H9 (cell line): ENCODE results near the gene PNKD. TPM values are rescaled to one million over a fixed set of nuclear protein-coding genes. Genes with fewer than 3 reads are reported as not detected.

Experiments
- DNase-seq: peaks from one replicate; pipeline ENCODE4 v3.0.0-alpha.2; 2017
- H2AFZ ChIP-seq: one replicate; pipeline ENCODE4 v1.6.1; 2013; ENCODE audit warnings: mild to moderate bottlenecking, low read length, control low read depth, moderate library complexity
- H2AK5ac ChIP-seq: 2 replicates; pipeline ENCODE4 v1.6.1; 2013; ENCODE audit warnings: low read length, control low read depth, mixed read lengths; ENCODE audit not compliant: insufficient read length
- H2BK120ac ChIP-seq: one replicate; pipeline ENCODE4 v1.6.1; 2013; ENCODE audit warnings: low read depth, mild to moderate bottlenecking, low read length, control low read depth, inconsistent platforms; ENCODE audit not compliant: poor library complexity, severe bottlenecking
- H2BK12ac ChIP-seq: 2 replicates; pipeline ENCODE4 v1.6.1; 2013; ENCODE audit warnings: low read length, control low read depth, mixed read lengths, low read depth; ENCODE audit not compliant: insufficient read length
- H2BK15ac ChIP-seq: 2 replicates; pipeline ENCODE4 v1.6.1; 2013; ENCODE audit warnings: low read depth, low read length, control low read depth
- H2BK20ac ChIP-seq: one replicate; pipeline ENCODE4 v1.6.1; 2013; ENCODE audit warnings: low read depth, mild to moderate bottlenecking, low read length, control low read depth, inconsistent platforms; ENCODE audit not compliant: poor library complexity, severe bottlenecking
- H2BK5ac ChIP-seq: 2 replicates; pipeline ENCODE4 v1.6.1; 2013; ENCODE audit warnings: low read length, control low read depth, mixed read lengths; ENCODE audit not compliant: insufficient read length
- H3K14ac ChIP-seq: 2 replicates; pipeline ENCODE4 v1.6.1; 2013; ENCODE audit warnings: low read length, control low read depth; ENCODE audit not compliant: insufficient read depth
- H3K18ac ChIP-seq: 2 replicates; pipeline ENCODE4 v1.6.1; 2013; ENCODE audit warnings: low read depth, mild to moderate bottlenecking, mixed read lengths, low read length, control low read depth; ENCODE audit not compliant: insufficient read length
- H3K23ac ChIP-seq: 2 replicates; pipeline ENCODE4 v1.6.1; 2013; ENCODE audit warnings: low read length, control low read depth, mixed read lengths, low read depth; ENCODE audit not compliant: insufficient read length
- H3K23me2 ChIP-seq: 2 replicates; pipeline ENCODE4 v1.6.1; 2013; ENCODE audit warnings: low read depth, mild to moderate bottlenecking, mixed read lengths, low read length, control low read depth; ENCODE audit not compliant: insufficient read length, poor library complexity, severe bottlenecking
- H3K27ac ChIP-seq: 2 replicates; pipeline ENCODE4 v1.5.1; 2013; ENCODE audit warnings: low read length, control low read depth, mixed read lengths, low read depth; ENCODE audit not compliant: insufficient read length
- H3K27me3 ChIP-seq: 2 replicates; pipeline ENCODE4 v1.6.1; 2013; ENCODE audit warnings: low read length, control low read depth, inconsistent platforms; ENCODE audit not compliant: insufficient read depth
- H3K4ac ChIP-seq: 2 replicates; pipeline ENCODE4 v1.6.1; 2013; ENCODE audit warnings: low read depth, mild to moderate bottlenecking, control low read depth, inconsistent platforms, low read length, moderate library complexity
- H3K4me1 ChIP-seq: 2 replicates; pipeline ENCODE4 v1.6.1; 2013; ENCODE audit warnings: low read length, control low read depth, inconsistent platforms; ENCODE audit not compliant: insufficient read depth
- H3K4me2 ChIP-seq: 2 replicates; pipeline ENCODE4 v1.6.1; 2013; ENCODE audit warnings: low read length, control low read depth, mixed read lengths; ENCODE audit not compliant: insufficient read length, insufficient read depth
- H3K56ac ChIP-seq: 2 replicates; pipeline ENCODE4 v1.6.1; 2013; ENCODE audit warnings: low read depth, mild to moderate bottlenecking, mixed read lengths, low read length, control low read depth; ENCODE audit not compliant: insufficient read length
- H3K79me1 ChIP-seq: 2 replicates; pipeline ENCODE4 v1.6.1; 2013; ENCODE audit warnings: low read depth, mild to moderate bottlenecking, moderate library complexity, low read length, control low read depth, inconsistent platforms; ENCODE audit not compliant: insufficient read depth, poor library complexity, severe bottlenecking
- H3K79me2 ChIP-seq: 2 replicates; pipeline ENCODE4 v1.6.1; 2013; ENCODE audit warnings: low read length, control low read depth, inconsistent platforms; ENCODE audit not compliant: insufficient read depth
- H3K9ac ChIP-seq: 2 replicates; pipeline ENCODE4 v1.6.1; 2013; ENCODE audit warnings: low read length, control low read depth, mixed read lengths; ENCODE audit not compliant: insufficient read length; ENCODE audit errors: extremely low read depth
- H3K9me3 ChIP-seq: one replicate; pipeline ENCODE4 v1.6.1; 2013; ENCODE audit warnings: low read depth, low read length, inconsistent platforms; ENCODE audit not compliant: control insufficient read depth
- H3T11ph ChIP-seq: one replicate; pipeline ENCODE4 v1.6.1; 2013; ENCODE audit warnings: mild to moderate bottlenecking, low read length, control low read depth, inconsistent platforms
- H4K20me1 ChIP-seq: one replicate; pipeline ENCODE4 v1.6.1; 2013; ENCODE audit not compliant: control insufficient read depth, insufficient read length, insufficient read depth
- H4K5ac ChIP-seq: 2 replicates; pipeline ENCODE4 v1.6.1; 2013; ENCODE audit warnings: low read depth, mild to moderate bottlenecking, mixed read lengths, low read length, control low read depth; ENCODE audit not compliant: insufficient read length
- H4K8ac ChIP-seq: replicated peaks from 2 replicates; pipeline ENCODE4 v1.6.1; 2013; ENCODE audit warnings: low read length, control low read depth, mixed read lengths, low read depth; ENCODE audit not compliant: insufficient read length
- H4K91ac ChIP-seq: 2 replicates; pipeline ENCODE4 v1.6.1; 2013; ENCODE audit warnings: low read depth, mild to moderate bottlenecking, moderate library complexity, mixed read lengths, low read length, control low read depth; ENCODE audit not compliant: insufficient read length
- H3K27ac Mint-ChIP-seq, 3 experiments: 2 replicates in 2 of 3; 3 replicates in 1 of 3; pipeline ENCODE4 v1.8.0; 2020 to 2021; ENCODE audit warnings: mixed read lengths in 3 of 3, mild to moderate bottlenecking in 1 of 3, moderate library complexity in 1 of 3
- H3K27me3 Mint-ChIP-seq: 2 replicates; pipeline ENCODE4 v1.8.0; 2021; ENCODE audit warnings: low read depth, mild to moderate bottlenecking, moderate library complexity, mixed read lengths
- H3K36me3 Mint-ChIP-seq, 3 experiments: 2 replicates in 2 of 3; 3 replicates in 1 of 3; pipeline ENCODE4 v1.8.0; 2020 to 2021; ENCODE audit warnings: low read depth in 3 of 3, mixed read lengths in 3 of 3; ENCODE audit not compliant: insufficient read depth in 1 of 3
- H3K4me1 Mint-ChIP-seq, 2 experiments: 2 replicates each; pipeline ENCODE4 v1.8.0; 2020; ENCODE audit warnings: mixed read lengths in 2 of 2
- H3K4me3 Mint-ChIP-seq, 2 experiments: 2 replicates in 1 of 2; 3 replicates in 1 of 2; pipeline ENCODE4 v1.8.0; 2020 to 2021; ENCODE audit warnings: mild to moderate bottlenecking in 2 of 2, mixed read lengths in 2 of 2, moderate library complexity in 1 of 2
- H3K9me3 Mint-ChIP-seq, 2 experiments: 2 replicates in 1 of 2; 3 replicates in 1 of 2; pipeline ENCODE4 v1.8.0; 2020; ENCODE audit warnings: mild to moderate bottlenecking in 2 of 2, mixed read lengths in 2 of 2, moderate library complexity in 1 of 2
- WGBS: extraction: QIAGEN DNeasy Blood & Tissue Kit; methylation state at CpG from one replicate; pipeline ENCODE4 v1.1.7; 2013; ENCODE audit warnings: missing lambda C conversion rate, low lambda C conversion rate, mixed read lengths; ENCODE audit not compliant: insufficient read length; ENCODE audit errors: extremely low coverage; 5-methylcytosine and 5-hydroxymethylcytosine counted together
- total RNA-seq: library from RNA; stranded (reverse); gene quantifications from 2 replicates; pipeline ENCODE4 v1.2.1, GENCODE V29; 2021
- TF ChIP-seq, protein P1 (sequence below): fragments of 200-600 bp; sonication (generic); conservative IDR thresholded peaks from 3 replicates; pipeline ENCODE4 v1.8.0; 2021; ENCODE audit warnings: antibody characterized with exemption, mild to moderate bottlenecking

The PNKD gene
- total RNA-seq, 1 experiment from 2014 or later: 31.6 TPM

GRCh38 chr2:218270721-218271486 is 585 bp downstream of the PNKD start:
- H3K27me3 Mint-ChIP-seq: no peaks in the 10 kb centered on the region; the same call in 1 of the 2 replicates

More at GRCh38 chr2:218270721-218271486, 585 bp downstream of the PNKD start:
- H3K4ac ChIP-seq: no peak overlapping the region
- DNase-seq: no peak
- no peak overlapping the region for H3K14ac ChIP-seq
- H4K5ac ChIP-seq: no peak overlapping the region
- no peak overlapping the region for H3K56ac ChIP-seq
- H2BK15ac ChIP-seq: no peak overlapping the region
- H3K9ac ChIP-seq: peak overlapping the region; percentile 73
- H3K9me3 ChIP-seq: no peaks in the 10 kb centered on the region
- H3K79me1 ChIP-seq: no peaks in the 10 kb centered on the region
- no peaks in the 10 kb centered on the region for H3K79me2 ChIP-seq
- H3K23ac ChIP-seq: no peak overlapping the region
- no peak overlapping the region for H4K91ac ChIP-seq
- H2BK12ac ChIP-seq: no peak overlapping the region
- no CpG with 5 or more reads among the region's 23 CpGs for WGBS
- H3K27me3 ChIP-seq: no peaks in the 10 kb centered on the region
- Mint-ChIP-seq H3K9me3 (no peaks in the 10 kb centered on the region), H3K36me3 (peaks cover 18 to 48% (median 44%) of the 10 kb centered on the region in 3 experiments; a peak in 6 of 7 replicates), H3K4me1 (peaks cover 18 to 21% of the 10 kb centered on the region in 2 experiments), H3K27ac (peak overlapping the region in 2 of 3 experiments; percentile 77 to 88; a peak in 4 of 7 replicates), H3K4me3 (peak overlapping the region; percentile 80 to 92)
- H2BK5ac ChIP-seq: no peak overlapping the region
- no peak overlapping the region for H2BK120ac ChIP-seq
- no peak overlapping the region for H2BK20ac ChIP-seq
- TF ChIP-seq, protein P1, sequence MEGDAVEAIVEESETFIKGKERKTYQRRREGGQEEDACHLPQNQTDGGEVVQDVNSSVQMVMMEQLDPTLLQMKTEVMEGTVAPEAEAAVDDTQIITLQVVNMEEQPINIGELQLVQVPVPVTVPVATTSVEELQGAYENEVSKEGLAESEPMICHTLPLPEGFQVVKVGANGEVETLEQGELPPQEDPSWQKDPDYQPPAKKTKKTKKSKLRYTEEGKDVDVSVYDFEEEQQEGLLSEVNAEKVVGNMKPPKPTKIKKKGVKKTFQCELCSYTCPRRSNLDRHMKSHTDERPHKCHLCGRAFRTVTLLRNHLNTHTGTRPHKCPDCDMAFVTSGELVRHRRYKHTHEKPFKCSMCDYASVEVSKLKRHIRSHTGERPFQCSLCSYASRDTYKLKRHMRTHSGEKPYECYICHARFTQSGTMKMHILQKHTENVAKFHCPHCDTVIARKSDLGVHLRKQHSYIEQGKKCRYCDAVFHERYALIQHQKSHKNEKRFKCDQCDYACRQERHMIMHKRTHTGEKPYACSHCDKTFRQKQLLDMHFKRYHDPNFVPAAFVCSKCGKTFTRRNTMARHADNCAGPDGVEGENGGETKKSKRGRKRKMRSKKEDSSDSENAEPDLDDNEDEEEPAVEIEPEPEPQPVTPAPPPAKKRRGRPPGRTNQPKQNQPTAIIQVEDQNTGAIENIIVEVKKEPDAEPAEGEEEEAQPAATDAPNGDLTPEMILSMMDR: no peak
- H3K4me2 ChIP-seq: peak overlapping the region; percentile 97
- no peaks in the 10 kb centered on the region for H4K20me1 ChIP-seq
- H2AFZ ChIP-seq: no peak overlapping the region
- no peak overlapping the region for H3K18ac ChIP-seq
- no peak overlapping the region for H3K27ac ChIP-seq
- no peak overlapping the region for H2AK5ac ChIP-seq
- H3K23me2 ChIP-seq: peaks cover 9% of the 10 kb centered on the region
- no peak overlapping the region for H4K8ac ChIP-seq
- H3K4me1 ChIP-seq: no peaks in the 10 kb centered on the region
- no peak overlapping the region for H3T11ph ChIP-seq
